Measurements from ENCODE around the gene GOLGA7B.

Gene GOLGA7B

DNA sequence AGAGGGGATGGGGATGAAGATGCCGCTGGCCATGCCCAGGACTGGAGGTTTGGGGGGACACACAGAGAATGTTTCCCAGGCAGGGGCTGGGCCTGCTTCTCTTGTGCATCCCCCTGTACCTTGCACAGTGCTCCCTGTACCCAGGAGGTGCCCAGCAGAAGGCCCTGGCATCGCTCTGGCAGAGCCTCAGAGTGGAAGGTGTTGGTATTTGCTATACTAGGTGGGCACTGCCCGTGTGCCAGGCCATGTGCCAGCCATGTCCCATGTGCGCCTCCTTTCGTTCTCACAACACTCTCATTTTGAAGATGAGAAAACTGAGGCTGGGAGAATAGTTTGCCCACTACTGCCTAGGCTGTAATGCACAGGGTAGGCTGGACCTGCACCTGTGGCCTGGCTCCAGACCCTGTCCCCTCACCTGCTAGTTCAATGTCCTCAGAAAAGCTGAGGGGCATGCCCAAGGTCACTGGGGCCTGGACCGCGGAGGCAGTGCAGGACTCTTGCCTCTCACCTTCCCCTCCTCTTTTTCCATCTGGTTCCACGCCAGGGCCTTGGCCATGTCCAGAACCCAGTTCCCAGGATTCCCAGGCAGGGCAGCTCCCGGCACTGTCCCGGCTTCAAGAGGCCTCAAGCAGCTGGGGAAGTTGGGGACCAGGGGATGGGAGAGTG is 64.7 kb downstream of the GOLGA7B start:
- ATAC-seq, result peak; percentile 37
- no peak for TF ChIP-seq ISL1 (CRISPR knock-in tag; IDR thresholded peaks at IDR 0.05)
- TF ChIP-seq ZFP3 (CRISPR knock-in tag; IDR thresholded peaks at IDR 0.05), result no peak
- TF ChIP-seq, protein P1, sequence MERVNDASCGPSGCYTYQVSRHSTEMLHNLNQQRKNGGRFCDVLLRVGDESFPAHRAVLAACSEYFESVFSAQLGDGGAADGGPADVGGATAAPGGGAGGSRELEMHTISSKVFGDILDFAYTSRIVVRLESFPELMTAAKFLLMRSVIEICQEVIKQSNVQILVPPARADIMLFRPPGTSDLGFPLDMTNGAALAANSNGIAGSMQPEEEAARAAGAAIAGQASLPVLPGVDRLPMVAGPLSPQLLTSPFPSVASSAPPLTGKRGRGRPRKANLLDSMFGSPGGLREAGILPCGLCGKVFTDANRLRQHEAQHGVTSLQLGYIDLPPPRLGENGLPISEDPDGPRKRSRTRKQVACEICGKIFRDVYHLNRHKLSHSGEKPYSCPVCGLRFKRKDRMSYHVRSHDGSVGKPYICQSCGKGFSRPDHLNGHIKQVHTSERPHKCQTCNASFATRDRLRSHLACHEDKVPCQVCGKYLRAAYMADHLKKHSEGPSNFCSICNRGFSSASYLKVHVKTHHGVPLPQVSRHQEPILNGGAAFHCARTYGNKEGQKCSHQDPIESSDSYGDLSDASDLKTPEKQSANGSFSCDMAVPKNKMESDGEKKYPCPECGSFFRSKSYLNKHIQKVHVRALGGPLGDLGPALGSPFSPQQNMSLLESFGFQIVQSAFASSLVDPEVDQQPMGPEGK (CRISPR knock-in tag; IDR thresholded peaks at IDR 0.05; ENCODE audit: borderline replicate concordance), result no peak
- no peak for TF ChIP-seq ZNF70 (CRISPR knock-in tag; IDR thresholded peaks at IDR 0.05)
- no peak for TF ChIP-seq TSHZ2 (CRISPR knock-in tag; IDR thresholded peaks at IDR 0.05)
- no peak for TF ChIP-seq ZFP30 (CRISPR knock-in tag; IDR thresholded peaks at IDR 0.05)
- TF ChIP-seq ESRRG (CRISPR knock-in tag; IDR thresholded peaks at IDR 0.05), result no peak
- TF ChIP-seq ARNTL (CRISPR knock-in tag; IDR thresholded peaks at IDR 0.05; ENCODE audit: borderline replicate concordance, low read depth), result no peak
- TF ChIP-seq GLIS3 (CRISPR knock-in tag; IDR thresholded peaks at IDR 0.05), result no peak
- no peak for TF ChIP-seq ZNF8 (CRISPR knock-in tag; IDR thresholded peaks at IDR 0.05)
- TF ChIP-seq, protein P2, sequence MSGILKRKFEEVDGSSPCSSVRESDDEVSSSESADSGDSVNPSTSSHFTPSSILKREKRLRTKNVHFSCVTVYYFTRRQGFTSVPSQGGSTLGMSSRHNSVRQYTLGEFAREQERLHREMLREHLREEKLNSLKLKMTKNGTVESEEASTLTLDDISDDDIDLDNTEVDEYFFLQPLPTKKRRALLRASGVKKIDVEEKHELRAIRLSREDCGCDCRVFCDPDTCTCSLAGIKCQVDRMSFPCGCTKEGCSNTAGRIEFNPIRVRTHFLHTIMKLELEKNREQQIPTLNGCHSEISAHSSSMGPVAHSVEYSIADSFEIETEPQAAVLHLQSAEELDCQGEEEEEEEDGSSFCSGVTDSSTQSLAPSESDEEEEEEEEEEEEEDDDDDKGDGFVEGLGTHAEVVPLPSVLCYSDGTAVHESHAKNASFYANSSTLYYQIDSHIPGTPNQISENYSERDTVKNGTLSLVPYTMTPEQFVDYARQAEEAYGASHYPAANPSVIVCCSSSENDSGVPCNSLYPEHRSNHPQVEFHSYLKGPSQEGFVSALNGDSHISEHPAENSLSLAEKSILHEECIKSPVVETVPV (CRISPR knock-in tag; IDR thresholded peaks at IDR 0.05), result no peak
- no peak for TF ChIP-seq ZC3H10 (CRISPR knock-in tag; IDR thresholded peaks at IDR 0.05)

- TF ChIP-seq ARNTL (CRISPR knock-in tag; IDR thresholded peaks at IDR 0.05; ENCODE audit: borderline replicate concordance, low read depth), result no peak
- ATAC-seq, result peak; percentile 96
Observed at GRCh38 chr10:97914837-97915211, 65.2 kb downstream of the GOLGA7B start.

DNA sequence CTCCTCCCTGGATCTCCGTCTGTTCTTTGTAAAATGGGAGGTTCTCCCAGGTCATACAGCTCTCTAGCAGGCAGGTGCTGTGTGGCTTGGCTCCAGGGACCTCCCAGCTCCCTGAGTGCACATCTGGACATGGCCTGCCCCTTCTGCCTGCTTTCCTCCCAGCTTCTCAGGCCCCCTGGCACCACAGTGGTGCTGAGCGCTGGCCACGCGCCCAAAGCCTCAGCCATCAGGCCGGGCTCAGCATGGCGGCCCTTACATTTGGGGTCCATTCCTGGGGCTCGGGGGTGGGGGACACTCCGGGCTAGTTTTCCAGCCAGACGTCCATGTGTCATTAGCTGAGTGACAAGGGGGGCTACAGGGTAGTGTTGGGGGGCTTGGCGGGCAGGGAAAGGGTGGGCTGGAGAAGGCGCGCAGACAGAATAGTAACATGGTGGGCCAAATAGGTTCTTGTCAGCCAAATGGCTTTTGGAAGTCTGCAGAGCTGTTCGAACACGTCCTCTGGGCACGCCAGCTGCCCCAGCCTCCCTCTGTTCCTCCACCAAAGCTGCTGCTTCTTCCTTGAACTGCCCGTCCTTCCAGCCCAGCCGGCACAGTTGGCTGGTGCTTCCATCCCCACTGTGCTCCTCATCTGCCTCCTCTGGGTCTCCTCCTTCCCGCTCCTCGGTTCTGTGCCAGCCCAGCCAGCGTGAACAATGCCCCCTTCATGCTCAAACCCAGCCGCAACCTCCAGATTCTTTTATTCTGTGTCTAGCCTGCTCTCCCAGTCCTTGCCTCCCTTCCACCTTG is 65.9 kb downstream of the GOLGA7B start:
- no peak for ATAC-seq
- TF ChIP-seq ESRRG (CRISPR knock-in tag; IDR thresholded peaks at IDR 0.05), result no peak
- TF ChIP-seq CREB5 (CRISPR knock-in tag; IDR thresholded peaks at IDR 0.05; ENCODE audit: low read depth), result no peak
- no peak for TF ChIP-seq ZNF8 (CRISPR knock-in tag; IDR thresholded peaks at IDR 0.05)
- no peak for TF ChIP-seq CSDC2 (CRISPR knock-in tag; IDR thresholded peaks at IDR 0.05)
- no peak for TF ChIP-seq TCF4 (CRISPR knock-in tag; IDR thresholded peaks at IDR 0.05; ENCODE audit: borderline replicate concordance)
- TF ChIP-seq, protein P1 (CRISPR knock-in tag; IDR thresholded peaks at IDR 0.05; ENCODE audit: borderline replicate concordance), result no peak
- no peak for TF ChIP-seq PPARA (CRISPR knock-in tag; IDR thresholded peaks at IDR 0.05; ENCODE audit: borderline replicate concordance)
- no peak for TF ChIP-seq ARNTL (CRISPR knock-in tag; IDR thresholded peaks at IDR 0.05; ENCODE audit: borderline replicate concordance, low read depth)
- TF ChIP-seq TOX (CRISPR knock-in tag; IDR thresholded peaks at IDR 0.05; ENCODE audit: borderline replicate concordance), result no peak
- TF ChIP-seq ZNF565 (CRISPR knock-in tag; conservative IDR thresholded peaks at IDR 0.05; ENCODE audit: low read depth), result no peak
- no peak for TF ChIP-seq ZC3H10 (CRISPR knock-in tag; IDR thresholded peaks at IDR 0.05)
- no peak for TF ChIP-seq ZFP30 (CRISPR knock-in tag; IDR thresholded peaks at IDR 0.05)
- no peak for TF ChIP-seq ZNF70 (CRISPR knock-in tag; IDR thresholded peaks at IDR 0.05)
- TF ChIP-seq GLIS3 (CRISPR knock-in tag; IDR thresholded peaks at IDR 0.05), result no peak
- no peak for TF ChIP-seq BACH2 (CRISPR knock-in tag; IDR thresholded peaks at IDR 0.05; ENCODE audit: borderline replicate concordance)
- TF ChIP-seq ZFP3 (CRISPR knock-in tag; IDR thresholded peaks at IDR 0.05), result no peak
- no peak for TF ChIP-seq OSR1 (CRISPR knock-in tag; IDR thresholded peaks at IDR 0.05)
- TF ChIP-seq TSHZ2 (CRISPR knock-in tag; IDR thresholded peaks at IDR 0.05), result no peak
- no peak for TF ChIP-seq ISL1 (CRISPR knock-in tag; IDR thresholded peaks at IDR 0.05)

Measured in SK-N-SH treated with all-trans-retinoic acid at 6 μM for 48 hours (cell line).